Spleen (tissue), 11 donors: ENCODE results near the gene PKP2. TPM values are rescaled to one million over a fixed set of nuclear protein-coding genes. Genes with fewer than 3 reads are reported as not detected.

Source experiments
- DNase-seq: peaks from one replicate; pipeline ENCODE4 v3.0.0-alpha.2; 2020
- H3K27ac ChIP-seq, 8 donors: fragments of 200-600 bp; sonication (generic) in 7 of 8; 1 replicate in 4 of 8; 2 replicates in 4 of 8; pipeline versions ENCODE4 v1.5.0 to v1.8.0; 2016 to 2021; ENCODE audit warnings: inconsistent platforms in 4 of 8, mild to moderate bottlenecking in 4 of 8, moderate library complexity in 1 of 8
- H3K27me3 ChIP-seq, 7 donors: fragments of 200-600 bp; sonication (generic) in 6 of 7; replicated peaks in 1 of 7; 1 replicate in 4 of 7; 2 replicates in 3 of 7; pipeline versions ENCODE4 v1.5.0 to v1.8.0; 2016 to 2021; ENCODE audit warnings: inconsistent platforms in 3 of 7, mild to moderate bottlenecking in 1 of 7
- H3K36me3 ChIP-seq, 6 donors: fragments of 200-600 bp; sonication (generic) in 5 of 6; 1 replicate in 4 of 6; 2 replicates in 2 of 6; pipeline versions ENCODE4 v1.5.0 to v1.8.0; 2016 to 2021; ENCODE audit warnings: inconsistent platforms in 2 of 6
- H3K4me1 ChIP-seq, 6 donors: fragments of 200-600 bp; sonication (generic) in 5 of 6; 1 replicate in 3 of 6; 2 replicates in 3 of 6; pipeline versions ENCODE4 v1.5.0 to v1.8.0; 2016 to 2021; ENCODE audit warnings: inconsistent platforms in 3 of 6
- H3K4me3 ChIP-seq, 8 donors: fragments of 200-600 bp; sonication (generic) in 7 of 8; 1 replicate in 4 of 8; 2 replicates in 4 of 8; pipeline versions ENCODE4 v1.5.0 to v1.8.0; 2016 to 2021; ENCODE audit warnings: inconsistent platforms in 4 of 8, mild to moderate bottlenecking in 4 of 8, moderate library complexity in 2 of 8
- H3K9me3 ChIP-seq, 8 donors: fragments of 200-600 bp; sonication (generic) in 7 of 8; 1 replicate in 4 of 8; 2 replicates in 4 of 8; pipeline versions ENCODE4 v1.5.0 to v1.8.0; 2016 to 2021; ENCODE audit warnings: inconsistent platforms in 4 of 8
- CTCF ChIP-seq, 11 experiments: fragments of 200-600 bp in 7 of 11; fragments of 450-650 bp in 4 of 11; sonication (generic) in 4 of 11; IDR thresholded peaks in 8 of 11; conservative IDR thresholded peaks in 3 of 11; 1 replicate in 7 of 11; 2 replicates in 4 of 11; pipeline versions ENCODE4 v1.4.0 to v1.8.0; 2016 to 2021; ENCODE audit warnings: antibody characterized with exemption in 11 of 11, inconsistent platforms in 4 of 11, mild to moderate bottlenecking in 1 of 11
- POLR2A ChIP-seq, 3 donors: fragments of 450-650 bp; IDR thresholded peaks; one replicate each; pipeline ENCODE4 v1.5.1; 2017; ENCODE audit warnings: antibody characterized with exemption in 3 of 3, mild to moderate bottlenecking in 1 of 3
- POLR2AphosphoS5 ChIP-seq, 3 donors: sonication (generic); formaldehyde crosslinking; IDR thresholded peaks; one replicate each; pipeline ENCODE4 v1.5.1; 2017; ENCODE audit warnings: antibody characterized with exemption in 3 of 3
- WGBS, 5 donors: extraction: QIAGEN DNeasy Blood & Tissue Kit in 3 of 5; methylation state at CpG; one replicate each; pipeline versions ENCODE4 v1.1.5 to v1.1.7; 2013 to 2018; 5-methylcytosine and 5-hydroxymethylcytosine counted together
- intact Hi-C: fragments of 100-400 bp; cut with DNase I; formaldehyde crosslinking; loops from one replicate; pipeline ENCODE4 v1.15.0; 2023; ENCODE audit warnings: low total_unique reads
- polyA plus RNA-seq, 3 donors: library from polyadenylated mRNA; stranded (reverse); fragments of 200-250 nt; gene quantifications; one replicate each; pipeline ENCODE4 v1.2.1, GENCODE V29; 2013
- total RNA-seq, 7 donors: library from RNA; depleted of rRNA in 3 of 7; stranded (reverse); fragments of >200 nt in 3 of 7; fragmentation: NEBNext Ultra II Directional in 4 of 7; extraction: Animal tissue kit (Norgen Biotek cat#: 25700) in 4 of 7; gene quantifications; one replicate each; pipeline versions ENCODE4 v1.1.0 to v1.2.1, GENCODE V29; 2016 to 2021
- donor health status: healthy with polysubstance abuse.
- donor health status: DM: no; HTN: no; CAD: no; lungs with moderate emphysema.
- donor health status: DM: no; HTN: no; CAD: no.
- donor health status: Bipolar disorder and iron deficiency.
- donor health status: healthy.
- donor health status: DM: no; HTN: no; CAD: no.
- donor health status: DM: yes; HTN: yes; CAD: no.

Gene PKP2
- total and polyA plus RNA-seq, 10 donors, result 1.5 to 10.8 (median 3.3) TPM

- peaks cover 0 to 9% (median 2%) of the 10 kb centered on the region in 6 donors for H3K4me1 ChIP-seq
- H3K27ac ChIP-seq, result no peak overlapping the region
- H3K27me3 ChIP-seq, result peaks cover 0 to 44% (median 0%) of the 10 kb centered on the region in 7 donors
- no peak for DNase-seq
- WGBS, 5 donors, result 53 to 73% (median 63%) methylated on average over 6 of the region's 6 CpGs
- intact Hi-C loops, result no loop called here
- no peaks in the 10 kb centered on the region for H3K36me3 ChIP-seq
- H3K9me3 ChIP-seq, result no peaks in the 10 kb centered on the region
- H3K4me3 ChIP-seq, result no peak overlapping the region
- no peak for TF ChIP-seq POLR2A (IDR thresholded peaks at IDR 0.05)
Observed at GRCh38 chr12:32777691-32778175, 118.8 kb downstream of the PKP2 start.

- no peak for DNase-seq
- Histone ChIP-seq H3K36me3 (no peaks in the 10 kb centered on the region), H3K9me3 (no peaks in the 10 kb centered on the region), H3K4me3 (no peak overlapping the region), H3K4me1 (peaks cover 0 to 9% (median 2%) of the 10 kb centered on the region in 6 donors), H3K27me3 (peaks cover 0 to 43% (median 0%) of the 10 kb centered on the region in 7 donors), H3K27ac (no peak overlapping the region)
- intact Hi-C loops, result no loop called here
- TF ChIP-seq CTCF (IDR thresholded peaks at IDR 0.05 in 8 of 11, conservative IDR thresholded peaks at IDR 0.05 in 3 of 11) (no peak), POLR2AphosphoS5 (IDR thresholded peaks at IDR 0.05) (no peak), POLR2A (IDR thresholded peaks at IDR 0.05) (no peak)
- WGBS, 5 donors, result 52 to 71% (median 65%) methylated on average over 5 of the region's 5 CpGs
Observed at GRCh38 chr12:32777159-32777558, 119.4 kb downstream of the PKP2 start.

GRCh38 chr12:32776258-32776657, 120.3 kb downstream of the PKP2 start:
- intact Hi-C loops, result no loop called here

GRCh38 chr12:32773691-32774090, 122.9 kb downstream of the PKP2 start:
- H3K9me3 ChIP-seq, result no peaks in the 10 kb centered on the region
- H3K27ac ChIP-seq, result no peak overlapping the region
- H3K36me3 ChIP-seq, result no peaks in the 10 kb centered on the region
- intact Hi-C loops, result no loop called here
- no peak overlapping the region for H3K4me3 ChIP-seq
- TF ChIP-seq POLR2AphosphoS5 (IDR thresholded peaks at IDR 0.05) (no peak), POLR2A (IDR thresholded peaks at IDR 0.05) (no peak), CTCF (IDR thresholded peaks at IDR 0.05 in 8 of 11, conservative IDR thresholded peaks at IDR 0.05 in 3 of 11) (no peak)
- peaks cover 0 to 5% (median 0%) of the 10 kb centered on the region in 6 donors for H3K4me1 ChIP-seq
- H3K27me3 ChIP-seq, result peaks cover 0 to 45% (median 0%) of the 10 kb centered on the region in 7 donors
- DNase-seq, result no peak
- WGBS, 5 donors, result 61 to 76% (median 66%) methylated on average over 6 of the region's 6 CpGs

More at GRCh38 chr12:32776258-32776657, 120.3 kb downstream of the PKP2 start:
- Histone ChIP-seq H3K27ac (no peak overlapping the region), H3K4me1 (peaks cover 0 to 9% (median 2%) of the 10 kb centered on the region in 6 donors), H3K27me3 (peaks cover 0 to 43% (median 0%) of the 10 kb centered on the region in 7 donors), H3K9me3 (no peaks in the 10 kb centered on the region), H3K36me3 (no peaks in the 10 kb centered on the region), H3K4me3 (no peak overlapping the region)
- WGBS, 5 donors, result 80 to 92% (median 85%) methylated on average over 4 of the region's 4 CpGs
- no peak for TF ChIP-seq POLR2A (IDR thresholded peaks at IDR 0.05)
- no peak for TF ChIP-seq POLR2AphosphoS5 (IDR thresholded peaks at IDR 0.05)
- TF ChIP-seq CTCF (IDR thresholded peaks at IDR 0.05 in 8 of 11, conservative IDR thresholded peaks at IDR 0.05 in 3 of 11), result no peak
- no peak for DNase-seq
